ENCODE measurements around the gene KBTBD13. TPM values are rescaled to one million over a fixed set of nuclear protein-coding genes. Genes with fewer than 3 reads are reported as not detected.

The KBTBD13 gene
- polyA plus RNA-seq, 1 donor (not counting 4 experiments of a cell fraction or from before 2014, with no cell fraction given), result not detected

- no peak overlapping the region for H3K4me3 ChIP-seq (ENCODE audit: control insufficient read depth in 2 of 3, extremely low read depth in 1 of 3, insufficient read depth in 2 of 3, low read depth in 1 of 3, low read length in 3 of 3)
- dilution Hi-C loops (cut with MboI; ENCODE audit: extremely low pct_ligation_motif_present, low sequenced_read_pairs), result no loop called here
- H3K27ac ChIP-seq (ENCODE audit: control insufficient read depth, insufficient read depth, low read length), result no peak overlapping the region
- no peak overlapping the region for H2AFZ ChIP-seq (ENCODE audit: control insufficient read depth, low read length)
- peaks cover 14% of the 10 kb centered on the region for H3K4me1 ChIP-seq (ENCODE audit: control insufficient read depth, extremely low read depth, insufficient read depth, low read length)
- DNase-seq (ENCODE audit: low read depth, low spot score), result no peak
- H3K27me3 ChIP-seq (ENCODE audit: control insufficient read depth, extremely low read depth, insufficient read depth, low read length), result no peaks in the 10 kb centered on the region
- no peak overlapping the region for H3K4me2 ChIP-seq (ENCODE audit: control insufficient read depth, extremely low read depth, insufficient read depth, low read depth, low read length)
- peaks cover 11% of the 10 kb centered on the region for H3K79me2 ChIP-seq (ENCODE audit: control insufficient read depth, insufficient read depth, low read length)
- no peak for FAIRE-seq
- TF ChIP-seq CTCF (optimal IDR thresholded peaks at IDR 0.05 in 1 of 3, IDR thresholded peaks at IDR 0.05 in 1 of 3, conservative IDR thresholded peaks at IDR 0.05 in 1 of 3; ENCODE audit: extremely low read depth in 1 of 3, insufficient read depth in 2 of 3, low read length in 3 of 3) (no peak), EZH2 (IDR thresholded peaks at IDR 0.05; ENCODE audit: low read length) (no peak)
- H3K9me1 ChIP-seq (ENCODE audit: control insufficient read depth, extremely low read depth, insufficient read depth, low read length), result no peaks in the 10 kb centered on the region
- no peaks in the 10 kb centered on the region for H3K9me3 ChIP-seq (ENCODE audit: control insufficient read depth, low read depth, low read length)
- H3K36me3 ChIP-seq (ENCODE audit: control insufficient read depth in 2 of 2, extremely low read depth in 1 of 2, insufficient read depth in 2 of 2, low read length in 2 of 2), result peaks cover 5 to 14% of the 10 kb centered on the region in 2 experiments
- no peak overlapping the region for H3K9ac ChIP-seq (ENCODE audit: control insufficient read depth, extremely low read depth, insufficient read depth, low read length)
- no peaks in the 10 kb centered on the region for H4K20me1 ChIP-seq (ENCODE audit: control insufficient read depth, extremely low read depth, insufficient read depth, low read length)
These were observed 49.0 kb upstream of the KBTBD13 start for GRCh38 chr15:65027593-65027992.

- no peak overlapping the region for H2AFZ ChIP-seq (ENCODE audit: control insufficient read depth, low read length)
- no peaks in the 10 kb centered on the region for H3K9me3 ChIP-seq (ENCODE audit: control insufficient read depth, low read depth, low read length)
- H3K79me2 ChIP-seq (ENCODE audit: control insufficient read depth, insufficient read depth, low read length), result peaks cover 11% of the 10 kb centered on the region
- peaks cover 14% of the 10 kb centered on the region for H3K4me1 ChIP-seq (ENCODE audit: control insufficient read depth, extremely low read depth, insufficient read depth, low read length)
- H3K27me3 ChIP-seq (ENCODE audit: control insufficient read depth, extremely low read depth, insufficient read depth, low read length), result no peaks in the 10 kb centered on the region
- H3K27ac ChIP-seq (ENCODE audit: control insufficient read depth, insufficient read depth, low read length), result no peak overlapping the region
- dilution Hi-C loops (cut with MboI; ENCODE audit: extremely low pct_ligation_motif_present, low sequenced_read_pairs), result no loop called here
- H3K4me2 ChIP-seq (ENCODE audit: control insufficient read depth, extremely low read depth, insufficient read depth, low read depth, low read length), result peak overlapping the region; percentile 77
- no peaks in the 10 kb centered on the region for H3K9me1 ChIP-seq (ENCODE audit: control insufficient read depth, extremely low read depth, insufficient read depth, low read length)
- TF ChIP-seq CTCF (optimal IDR thresholded peaks at IDR 0.05 in 1 of 3, IDR thresholded peaks at IDR 0.05 in 1 of 3, conservative IDR thresholded peaks at IDR 0.05 in 1 of 3; ENCODE audit: extremely low read depth in 1 of 3, insufficient read depth in 2 of 3, low read length in 3 of 3), result no peak
- no peak for TF ChIP-seq EZH2 (IDR thresholded peaks at IDR 0.05; ENCODE audit: low read length)
- DNase-seq (ENCODE audit: low read depth, low spot score), result no peak
- H3K4me3 ChIP-seq (ENCODE audit: control insufficient read depth in 2 of 3, extremely low read depth in 1 of 3, insufficient read depth in 2 of 3, low read depth in 1 of 3, low read length in 3 of 3), result peak overlapping the region; percentile 82 to 92 (median 87)
- H4K20me1 ChIP-seq (ENCODE audit: control insufficient read depth, extremely low read depth, insufficient read depth, low read length), result no peaks in the 10 kb centered on the region
- no peak for FAIRE-seq
- H3K9ac ChIP-seq (ENCODE audit: control insufficient read depth, extremely low read depth, insufficient read depth, low read length), result peak overlapping the region; percentile 80
- H3K36me3 ChIP-seq (ENCODE audit: control insufficient read depth in 2 of 2, extremely low read depth in 1 of 2, insufficient read depth in 2 of 2, low read length in 2 of 2), result peaks cover 5 to 14% of the 10 kb centered on the region in 2 experiments
These were observed 48.2 kb upstream of the KBTBD13 start for GRCh38 chr15:65028338-65028737.

Measured in keratinocyte (primary cell).